GM23248 (cell line): ENCODE results near the gene SLC13A4. TPM values are rescaled to one million over a fixed set of nuclear protein-coding genes. Genes with fewer than 3 reads are reported as not detected.
"Not testable (repeated sequence)": the region's sequence is repeated elsewhere in the genome, so short reads cannot be mapped to it uniquely, and the experiment has no call there.

Source experiments
- DNase-seq: peaks from one replicate; pipeline ENCODE4 v3.0.0-alpha.2; 2015
- H2AFZ ChIP-seq: fragments of 200-600 bp; sonication (generic); 2 replicates; pipeline ENCODE4 v1.6.1; 2016; ENCODE audit warnings: antibody characterized with exemption
- H3F3A ChIP-seq: fragments of 200-600 bp; sonication (generic); 2 replicates; pipeline ENCODE4 v1.6.1; 2016; ENCODE audit warnings: mild to moderate bottlenecking, antibody characterized with exemption, mixed run types; ENCODE audit not compliant: insufficient read depth
- H3K27ac ChIP-seq: fragments of 200-600 bp; sonication (generic); 2 replicates; pipeline ENCODE4 v1.5.1; 2016; ENCODE audit warnings: mild to moderate bottlenecking
- H3K27me3 ChIP-seq: fragments of 200-600 bp; sonication (generic); replicated peaks from 2 replicates; pipeline ENCODE4 v1.6.1; 2016; ENCODE audit warnings: mild to moderate bottlenecking; ENCODE audit not compliant: insufficient read depth
- H3K36me3 ChIP-seq: fragments of 200-600 bp; sonication (generic); 2 replicates; pipeline ENCODE4 v1.6.1; 2016; ENCODE audit warnings: low read depth, mild to moderate bottlenecking
- H3K4me1 ChIP-seq: fragments of 200-600 bp; sonication (generic); 2 replicates; pipeline ENCODE4 v1.6.1; 2016; ENCODE audit warnings: mild to moderate bottlenecking; ENCODE audit not compliant: insufficient read depth
- H3K4me2 ChIP-seq: fragments of 200-600 bp; sonication (generic); one replicate; pipeline ENCODE4 v1.6.1; 2016; ENCODE audit warnings: mild to moderate bottlenecking; ENCODE audit not compliant: unreplicated experiment
- H3K4me3 ChIP-seq: fragments of 200-600 bp; sonication (generic); 2 replicates; pipeline ENCODE4 v1.5.1; 2016; ENCODE audit warnings: mild to moderate bottlenecking
- H3K79me2 ChIP-seq: fragments of 200-600 bp; sonication (generic); 2 replicates; pipeline ENCODE4 v1.6.1; 2016; ENCODE audit warnings: mild to moderate bottlenecking; ENCODE audit not compliant: insufficient read depth
- H3K9ac ChIP-seq: fragments of 200-600 bp; sonication (generic); 2 replicates; pipeline ENCODE4 v1.6.1; 2016; ENCODE audit warnings: mild to moderate bottlenecking
- H3K9me2 ChIP-seq: fragments of 200-600 bp; sonication (generic); 2 replicates; pipeline ENCODE4 v1.6.1; 2016; ENCODE audit warnings: mixed run types, mild to moderate bottlenecking, moderate library complexity; ENCODE audit not compliant: insufficient read depth
- H3K9me3 ChIP-seq: fragments of 200-600 bp; sonication (generic); one replicate; pipeline ENCODE4 v1.6.1; 2017; ENCODE audit warnings: low read depth
- H4K20me1 ChIP-seq: fragments of 200-600 bp; sonication (generic); 2 replicates; pipeline ENCODE4 v1.6.0; 2016; ENCODE audit not compliant: insufficient read depth
- EZH2 ChIP-seq: fragments of 200-600 bp; sonication (generic); IDR thresholded peaks from 2 replicates; pipeline ENCODE4 v1.6.1; 2018; ENCODE audit warnings: antibody characterized with exemption, mild to moderate bottlenecking; ENCODE audit not compliant: insufficient read depth, poor library complexity, severe bottlenecking
- EZH2phosphoT487 ChIP-seq: fragments of 200-600 bp; sonication (generic); IDR thresholded peaks from 2 replicates; pipeline ENCODE4 v1.6.1; 2018; ENCODE audit warnings: antibody characterized with exemption, moderate library complexity, mild to moderate bottlenecking, low read depth; ENCODE audit not compliant: insufficient read depth
- WGBS, 2 experiments: methylation state at CpG; one replicate each; pipeline ENCODE4 v1.1.6; 2015 to 2017; ENCODE audit warnings: low lambda C conversion rate in 2 of 2, low coverage in 1 of 2; ENCODE audit errors: missing lambda C conversion rate in 2 of 2; 5-methylcytosine and 5-hydroxymethylcytosine counted together
- in situ Hi-C: fragments of 300-500 bp; cut with MboI; formaldehyde crosslinking; loops from 2 replicates; pipeline ENCODE4 v1.15.0; 2020
- polyA plus RNA-seq: library from polyadenylated mRNA; unstranded; fragments of >200 nt; fragmentation: Nextera tagmentation; extraction: Ambion mirVana; gene quantifications from 2 replicates; pipeline ENCODE4 v1.2.1, GENCODE V29; 2016
- total RNA-seq: library from RNA; depleted of rRNA; stranded (reverse); fragments of >200 nt; shearing (Covaris generic); gene quantifications from 2 replicates; pipeline ENCODE4 v1.2.3, GENCODE V29; 2014

The SLC13A4 gene
- total and polyA plus RNA-seq, 2 experiments from 2014 or later, result 0.11 to 1.9 TPM

GRCh38 chr7:135704074-135704473, 23.9 kb downstream of the SLC13A4 start:
- no peak overlapping the region for H3K4me3 ChIP-seq
- no peak for DNase-seq
- no peaks in the 10 kb centered on the region for H3K36me3 ChIP-seq
- no peaks in the 10 kb centered on the region for H3K9me3 ChIP-seq
- H3K27me3 ChIP-seq, result no peaks in the 10 kb centered on the region
- H3K9ac ChIP-seq, result no peak overlapping the region
- TF ChIP-seq EZH2phosphoT487 (no peak), EZH2 (no peak)
- H3K9me2 ChIP-seq, result no peaks in the 10 kb centered on the region
- H3F3A ChIP-seq, result no peaks in the 10 kb centered on the region
- H4K20me1 ChIP-seq, result no peaks in the 10 kb centered on the region
- H2AFZ ChIP-seq, result no peak overlapping the region
- in situ Hi-C loops, result no loop called here
- H3K4me1 ChIP-seq, result no peaks in the 10 kb centered on the region
- H3K27ac ChIP-seq, result no peak overlapping the region
- no peak overlapping the region for H3K4me2 ChIP-seq
- H3K79me2 ChIP-seq, result no peaks in the 10 kb centered on the region
- WGBS, 2 experiments, result 67 to 80% methylated on average over 2 of the region's 2 CpGs

- peaks cover 3% of the 10 kb centered on the region; the same call in 1 of the 2 replicates for H3F3A ChIP-seq
- H3K27me3 ChIP-seq, result no peaks in the 10 kb centered on the region
- no peak overlapping the region for H3K4me2 ChIP-seq
- 0 out of 2 replicates have a peak, but pooled peaks cover 11% of the 10 kb centered on the region for H3K36me3 ChIP-seq
- H3K4me1 ChIP-seq, result peaks cover 2% of the 10 kb centered on the region
- no peaks in the 10 kb centered on the region for H4K20me1 ChIP-seq
- H2AFZ ChIP-seq, result no peak overlapping the region
- H3K4me3 ChIP-seq, result no peak overlapping the region
- no peaks in the 10 kb centered on the region for H3K9me3 ChIP-seq
- in situ Hi-C loops, result no loop called here
- no peak for DNase-seq
- no peak overlapping the region for H3K27ac ChIP-seq
- no peak for TF ChIP-seq EZH2
- no peak for TF ChIP-seq EZH2phosphoT487
- 37 to 38% methylated on average over 8 of the region's 8 CpGs for WGBS, 2 experiments
- no peaks in the 10 kb centered on the region for H3K79me2 ChIP-seq
- H3K9me2 ChIP-seq, result no peaks in the 10 kb centered on the region
- no peak overlapping the region for H3K9ac ChIP-seq
Observed at GRCh38 chr7:135697276-135698049, 30.5 kb downstream of the SLC13A4 start.

- H3K9ac ChIP-seq, result no peak overlapping the region
- no peak for DNase-seq
- in situ Hi-C loops, result no loop called here
- H3K79me2 ChIP-seq, result peaks cover 11% of the 10 kb centered on the region
- no peak overlapping the region for H3K27ac ChIP-seq
- H3K27me3 ChIP-seq, result no peaks in the 10 kb centered on the region
- TF ChIP-seq EZH2, result no peak
- TF ChIP-seq EZH2phosphoT487, result no peak
- peaks cover 24% of the 10 kb centered on the region for H3K4me1 ChIP-seq
- no peak overlapping the region for H2AFZ ChIP-seq
- no peak overlapping the region for H3K4me3 ChIP-seq
- H3K9me3 ChIP-seq, result no peaks in the 10 kb centered on the region
- H3K9me2 ChIP-seq, result no peaks in the 10 kb centered on the region
- no peak overlapping the region for H3K4me2 ChIP-seq
- no peaks in the 10 kb centered on the region for H4K20me1 ChIP-seq
- WGBS, 2 experiments, result 99 to 100% methylated on average over 4 of the region's 4 CpGs
- peaks cover 20% of the 10 kb centered on the region; the same call in 1 of the 2 replicates for H3K36me3 ChIP-seq
- peaks cover 20% of the 10 kb centered on the region for H3F3A ChIP-seq
Observed at GRCh38 chr7:135693558-135693957, 34.4 kb downstream of the SLC13A4 start.

- H3K9me2 ChIP-seq, H4K20me1 ChIP-seq, in situ Hi-C loops, H3K4me2 ChIP-seq, H3K27me3 ChIP-seq, H3K4me3 ChIP-seq, H3K9ac ChIP-seq, DNase-seq, H3K9me3 ChIP-seq: not testable (repeated sequence)
- H3K79me2 ChIP-seq, result peaks cover 21% of the 10 kb centered on the region
- 0 out of 2 replicates have a peak overlapping the region, but pooled peaks have one; percentile 26 for H2AFZ ChIP-seq
- H3F3A ChIP-seq, result peaks cover 20% of the 10 kb centered on the region
- WGBS, 2 experiments, result 89 to 90% methylated on average over 7 of the region's 7 CpGs
- peaks cover 20% of the 10 kb centered on the region; the same call in 1 of the 2 replicates for H3K36me3 ChIP-seq
- H3K27ac ChIP-seq, result peak overlapping the region; percentile 63
- peaks cover 24% of the 10 kb centered on the region for H3K4me1 ChIP-seq
Observed at GRCh38 chr7:135692606-135693005, 35.4 kb downstream of the SLC13A4 start.
